Colon (tissue), 2 donors: Measurements from ENCODE around the gene MSH3.
A peak's percentile ranks its signal among the peaks of the same experiment; 100 is the strongest.
"Not testable (repeated sequence)": the region's sequence is repeated elsewhere in the genome, so short reads cannot be mapped to it uniquely, and the experiment has no call there.

ENCODE experiments used
- FAIRE-seq: peaks from 2 replicates; lab custom pipeline; 2012; peaks lifted over from hg19 to GRCh38; lab: Jason Lieb, UNC
- donor health status: control.
- donor health status: control.

MSH3 gene

DNA sequence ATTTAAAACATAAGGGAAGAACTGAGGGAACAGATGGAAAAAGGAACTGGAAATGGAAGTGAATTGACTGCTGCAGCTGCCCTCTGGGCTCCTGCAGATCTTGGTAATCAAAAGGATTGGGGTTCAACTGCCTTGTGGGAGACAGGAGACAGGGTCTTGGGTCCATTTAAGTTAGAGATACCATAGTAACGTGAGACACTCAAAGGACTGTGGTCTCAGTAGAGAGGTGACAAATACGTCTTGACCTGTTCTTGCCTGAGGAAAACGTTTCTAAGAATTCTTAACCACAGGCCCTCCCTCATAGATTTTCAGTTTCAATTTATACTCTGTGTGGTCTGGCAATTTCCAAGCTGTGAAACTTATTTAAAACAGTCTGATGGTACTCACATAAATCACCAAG, 101.2 kb downstream of the MSH3 start:
- FAIRE-seq, result no peak

DNA sequence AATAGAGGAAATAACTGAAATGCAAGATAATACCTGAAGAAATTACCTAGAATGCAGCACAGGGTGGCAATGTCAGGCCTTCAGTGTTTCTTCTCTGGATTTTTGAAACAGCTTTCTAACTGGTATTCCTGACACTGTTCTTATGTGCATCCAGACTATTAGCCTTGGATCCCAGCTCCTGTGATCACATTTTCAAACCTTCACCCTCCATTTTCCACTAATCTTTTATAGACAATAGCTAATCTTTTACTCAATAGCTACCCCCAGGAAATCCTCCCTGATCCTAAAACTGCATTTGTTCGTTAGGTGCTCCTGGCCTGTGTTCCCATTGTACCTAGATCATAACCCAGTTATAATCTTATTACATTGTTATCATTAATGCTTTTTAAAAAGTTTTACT, 101.8 kb downstream of the MSH3 start:
- FAIRE-seq, result no peak

DNA sequence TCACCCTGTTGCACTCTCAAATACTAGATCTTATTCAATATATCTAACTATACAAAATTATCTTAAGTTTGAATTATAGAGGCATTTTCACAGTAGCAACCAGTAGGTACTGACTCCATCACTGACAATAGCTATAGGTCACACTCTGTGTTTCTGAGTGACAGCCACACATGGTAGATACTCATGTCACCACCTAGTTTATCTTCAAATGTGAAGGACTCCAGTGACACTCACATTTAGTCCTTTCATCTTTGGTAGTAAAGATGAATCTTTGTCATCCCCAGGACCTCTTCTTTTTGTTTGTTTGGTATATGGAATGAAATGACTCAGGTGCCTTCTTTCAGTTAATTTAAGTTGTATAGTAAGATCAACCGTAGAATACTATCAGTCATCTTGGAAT, 102.8 kb downstream of the MSH3 start:
- no peak for FAIRE-seq

DNA sequence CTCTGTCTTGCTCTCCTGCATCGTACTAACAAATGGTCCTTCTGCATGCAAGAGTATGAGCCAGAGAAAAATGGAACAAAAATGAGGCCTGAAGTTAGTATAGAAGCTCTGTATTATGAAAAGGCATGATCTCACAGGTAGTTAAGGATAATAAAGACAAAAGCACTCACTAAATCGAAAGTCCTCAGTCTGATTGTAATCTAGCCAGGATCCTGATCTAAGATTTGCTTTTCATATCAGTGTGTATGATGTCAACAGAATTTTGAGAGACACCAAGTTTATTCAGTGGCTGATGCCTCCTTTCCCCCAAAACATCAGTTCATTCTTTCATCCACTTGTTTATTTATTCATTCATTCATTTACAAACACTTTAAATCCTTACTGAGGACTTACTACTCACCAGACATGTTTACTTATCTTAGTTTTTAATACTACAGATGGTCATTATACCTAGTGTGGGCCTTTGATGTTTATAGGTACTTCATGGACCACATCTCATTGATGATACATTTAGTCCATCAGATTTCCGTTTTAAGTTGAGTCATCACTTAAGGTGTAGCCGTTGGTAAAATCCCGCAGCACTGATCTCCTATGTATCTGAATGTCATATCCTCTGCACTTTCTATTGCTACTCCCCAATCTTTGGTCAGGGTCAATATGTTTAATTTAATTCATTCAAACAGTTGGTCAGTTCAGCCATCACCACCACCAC, 105.6 kb downstream of the MSH3 start:
- no peak for FAIRE-seq

DNA sequence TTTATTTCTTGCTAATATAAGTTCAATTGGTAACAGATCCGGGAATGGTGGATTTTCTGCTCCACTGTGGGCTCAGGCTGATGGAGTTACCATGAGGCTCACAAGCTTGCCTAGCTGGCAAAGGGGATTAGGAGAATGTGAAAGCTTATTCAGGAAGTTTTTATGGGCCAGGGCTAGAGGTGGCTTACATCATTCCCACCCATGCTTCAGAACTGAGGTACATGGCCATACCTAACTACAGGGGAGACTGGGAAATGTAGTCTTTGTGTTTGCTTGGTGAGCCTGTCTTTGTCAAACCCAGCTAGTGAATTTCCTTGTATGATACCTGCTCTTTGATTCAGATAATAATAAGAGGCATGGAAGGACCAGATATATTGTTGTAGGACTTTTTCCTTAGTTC, 106.2 kb downstream of the MSH3 start:
- FAIRE-seq, result no peak

DNA sequence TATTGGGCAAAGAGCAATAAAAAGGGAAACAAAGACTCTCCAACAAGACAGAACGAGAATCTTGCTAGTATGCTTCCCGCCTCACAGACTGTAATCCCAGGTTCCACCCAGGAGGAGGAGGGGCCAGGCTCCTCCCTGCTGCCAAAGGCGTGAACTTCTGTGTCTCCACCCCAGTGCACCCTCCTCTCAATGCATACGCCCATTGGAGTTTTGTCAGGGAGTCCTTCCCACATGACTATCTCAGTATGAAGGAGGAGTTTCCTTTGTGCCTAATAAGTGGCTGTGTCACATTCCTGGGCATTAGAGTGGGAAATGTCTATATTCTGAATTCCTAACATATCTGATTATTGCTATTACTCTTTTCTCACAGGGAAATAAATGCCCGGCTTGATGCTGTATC, 106.7 kb downstream of the MSH3 start:
- no peak for FAIRE-seq

DNA sequence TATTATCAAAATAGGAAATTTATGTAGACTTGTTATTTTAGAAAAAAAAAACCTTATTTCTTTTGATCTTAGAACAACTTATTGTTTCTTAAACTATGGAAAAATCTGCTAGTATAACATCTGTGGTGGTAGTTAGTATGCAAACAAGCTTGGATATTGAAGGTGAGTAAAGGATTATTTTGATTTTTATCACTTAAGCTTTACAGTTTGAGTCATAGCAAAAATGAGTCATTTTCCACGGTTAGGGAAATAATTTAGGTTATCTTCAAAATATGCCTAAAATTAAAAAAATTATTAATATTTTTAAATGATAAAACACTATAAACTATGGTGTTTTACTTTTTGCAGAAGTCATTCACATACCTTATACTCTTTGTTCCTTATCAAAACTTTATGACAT, 107.5 kb downstream of the MSH3 start:
- peak; percentile 31 for FAIRE-seq

DNA sequence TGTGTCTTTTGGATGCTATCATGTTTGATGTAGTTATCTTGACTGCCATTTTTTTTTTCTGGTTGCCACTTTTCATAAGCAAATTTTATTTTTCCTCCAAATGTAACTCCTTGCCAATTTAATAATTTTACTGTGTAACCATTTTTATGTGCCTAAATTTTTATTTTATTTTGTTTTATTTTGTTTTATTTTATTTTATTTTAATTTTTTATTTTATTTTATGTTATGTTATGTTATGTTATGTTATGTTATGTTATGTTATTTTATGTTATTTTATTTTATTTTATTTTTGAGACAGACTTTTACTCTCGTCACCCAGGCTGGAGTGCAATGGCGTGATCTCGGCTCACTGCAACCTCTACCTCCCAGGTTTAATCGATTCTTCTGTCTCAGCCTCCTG, 108.1 kb downstream of the MSH3 start:
- FAIRE-seq, result peak; percentile 64

DNA sequence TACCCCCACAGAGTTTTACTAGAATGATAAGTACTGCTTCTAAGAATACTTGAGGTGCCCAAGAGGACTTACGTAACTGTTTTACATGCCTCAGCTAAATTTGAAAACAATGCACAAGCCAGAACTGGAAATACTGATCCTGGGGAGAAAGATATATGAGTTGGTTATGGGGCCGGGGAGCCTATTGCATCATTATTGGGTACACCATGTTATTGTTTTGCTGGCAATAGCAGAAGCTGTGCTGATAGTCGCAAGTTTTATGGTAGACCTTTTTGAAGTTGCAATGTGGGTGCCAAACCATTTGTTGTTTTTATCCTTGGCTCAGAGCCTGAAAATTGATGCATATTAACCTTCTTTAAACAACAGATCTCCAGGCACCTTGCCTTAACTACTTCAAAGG, 108.8 kb downstream of the MSH3 start:
- FAIRE-seq, result no peak

DNA sequence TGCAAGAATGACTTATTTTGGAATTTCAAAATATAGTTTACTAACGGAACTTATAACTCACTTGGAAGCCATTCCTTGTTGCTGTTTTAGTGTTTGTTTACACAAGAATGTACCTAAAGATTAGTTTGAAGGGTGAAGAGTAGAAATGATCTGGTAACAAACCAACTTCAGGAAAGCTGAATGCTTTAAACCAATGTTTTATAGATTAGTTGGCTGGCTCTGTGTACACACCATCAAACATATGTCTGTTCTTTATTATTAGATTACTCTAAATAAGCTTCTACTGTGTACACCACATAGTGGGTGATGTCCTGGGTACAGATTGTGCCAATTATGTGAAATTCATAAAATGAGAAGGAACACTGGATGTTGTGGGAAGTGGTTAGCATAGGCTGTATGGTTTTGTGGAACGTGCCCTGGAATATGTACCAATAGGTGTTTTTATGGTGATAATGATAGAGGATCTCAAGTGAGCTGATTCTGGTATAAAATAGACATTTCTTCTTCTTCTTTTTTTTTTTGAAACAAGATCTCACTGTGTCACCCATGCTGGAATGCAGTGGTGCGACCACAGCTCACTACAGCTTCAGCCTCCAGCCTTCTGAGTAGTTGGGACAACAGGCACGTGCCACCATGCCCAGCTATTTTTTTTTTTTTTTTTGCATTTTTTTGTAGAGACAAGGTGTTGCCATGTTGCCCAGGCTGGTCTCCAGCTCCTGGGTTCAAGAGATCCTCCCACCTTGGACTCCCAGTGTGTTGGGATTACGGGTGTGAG, 109.6 kb downstream of the MSH3 start:
- FAIRE-seq, result no peak

DNA sequence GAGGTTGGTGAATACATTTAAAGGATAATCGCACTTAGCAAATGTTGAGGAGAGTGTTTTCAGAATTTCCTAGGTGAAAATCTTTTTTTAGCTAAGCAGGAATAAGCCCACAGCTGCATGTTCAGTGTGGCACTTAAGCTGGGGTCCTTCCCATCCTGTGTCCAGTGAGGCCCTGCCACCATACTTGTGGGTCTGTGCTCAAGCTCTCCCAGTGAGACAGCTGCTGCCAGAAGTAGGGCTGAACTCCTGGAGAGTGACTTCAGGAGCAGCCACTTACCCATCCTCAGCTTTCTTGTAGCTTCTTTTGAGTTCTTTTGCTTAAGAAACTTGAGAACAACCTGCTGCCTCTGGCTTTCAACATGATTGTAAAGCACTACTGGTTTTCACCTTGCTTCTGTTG, 110.3 kb downstream of the MSH3 start:
- no peak for FAIRE-seq

DNA sequence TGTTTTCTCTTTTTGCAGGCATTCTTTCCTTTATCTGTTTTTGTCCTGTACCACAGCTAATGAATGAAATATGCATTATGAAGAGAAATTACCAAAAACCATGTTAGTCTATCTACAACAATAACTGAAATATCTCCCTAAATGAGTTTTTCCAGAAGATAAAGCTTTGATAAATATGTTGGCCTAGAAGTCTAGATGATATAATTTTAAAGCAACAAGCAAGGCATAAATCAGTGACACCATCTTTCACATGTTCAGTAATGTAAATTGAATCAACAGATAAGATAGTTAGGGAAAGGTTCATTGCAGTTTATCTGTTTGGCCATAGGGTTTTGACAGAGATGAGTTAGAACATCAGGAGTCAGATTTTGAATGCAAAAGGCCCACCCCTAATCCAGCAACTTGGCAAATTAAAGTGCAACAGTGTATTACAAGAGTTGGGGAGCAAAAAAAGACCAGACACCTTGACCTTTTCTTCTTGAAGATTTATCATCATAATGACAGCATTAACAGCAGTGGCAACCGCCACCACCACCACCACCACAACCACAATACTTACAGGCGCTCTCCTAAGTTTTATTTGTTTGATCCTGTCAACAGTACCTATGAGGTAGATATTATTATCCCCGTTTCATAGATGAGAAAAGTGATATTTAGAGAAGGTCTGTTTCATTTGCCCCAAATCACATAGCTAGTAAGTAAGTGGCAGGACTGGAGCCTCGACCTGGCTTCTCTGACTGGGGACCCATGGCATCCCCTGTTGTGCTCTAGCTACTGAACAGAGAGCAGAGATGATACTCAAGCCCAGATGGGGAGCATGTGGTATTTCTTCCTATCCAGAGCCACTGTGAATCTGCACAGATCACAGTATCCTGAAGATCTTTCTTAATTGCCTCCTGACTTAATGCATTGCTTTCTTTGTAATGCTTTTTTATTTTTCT, 123.2 kb downstream of the MSH3 start:
- no peak for FAIRE-seq

DNA sequence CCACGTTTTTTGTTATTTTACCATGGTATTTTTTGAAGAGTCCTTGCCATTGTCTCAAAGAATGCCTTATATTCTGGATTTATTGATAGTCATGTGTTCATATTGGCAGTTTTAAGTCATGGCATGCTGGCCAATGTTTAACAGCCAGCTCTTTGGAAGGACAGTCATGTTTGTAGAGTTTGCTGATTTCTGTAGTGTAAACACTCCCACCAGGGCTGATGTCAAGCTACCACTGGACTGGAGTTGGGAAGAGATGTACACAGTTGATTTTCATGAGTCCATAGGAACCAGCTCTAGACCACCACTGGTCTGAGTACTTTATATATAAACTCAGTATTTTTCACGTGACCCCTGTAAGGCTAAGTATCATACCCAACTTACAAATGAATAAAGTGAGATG, 125.6 kb downstream of the MSH3 start:
- FAIRE-seq, result no peak

DNA sequence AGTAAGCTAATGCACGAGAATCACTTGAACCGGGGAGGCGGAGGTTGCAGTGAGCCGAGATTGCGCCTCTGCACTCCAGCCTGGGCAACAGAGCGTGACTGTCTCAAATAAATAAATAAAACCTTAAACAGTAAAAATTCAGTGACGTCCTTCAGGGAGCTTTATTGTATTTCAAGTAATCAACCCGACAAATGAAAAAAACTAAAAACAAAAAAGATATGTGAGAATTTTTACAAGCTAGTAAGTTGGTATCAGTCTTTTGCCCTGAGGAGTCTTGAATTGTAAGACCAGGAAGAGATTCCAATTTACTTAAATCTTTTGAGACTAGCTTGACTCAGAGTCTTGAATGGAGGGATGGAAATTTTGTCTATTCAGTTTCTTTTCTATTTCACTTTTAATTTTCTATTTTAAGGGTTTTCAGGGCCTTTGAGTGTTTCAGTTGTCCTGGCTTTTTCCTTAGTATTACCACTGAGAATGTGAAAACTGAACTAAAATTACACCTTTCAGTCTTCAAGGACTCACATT, 126.4 kb downstream of the MSH3 start:
- no peak for FAIRE-seq

DNA sequence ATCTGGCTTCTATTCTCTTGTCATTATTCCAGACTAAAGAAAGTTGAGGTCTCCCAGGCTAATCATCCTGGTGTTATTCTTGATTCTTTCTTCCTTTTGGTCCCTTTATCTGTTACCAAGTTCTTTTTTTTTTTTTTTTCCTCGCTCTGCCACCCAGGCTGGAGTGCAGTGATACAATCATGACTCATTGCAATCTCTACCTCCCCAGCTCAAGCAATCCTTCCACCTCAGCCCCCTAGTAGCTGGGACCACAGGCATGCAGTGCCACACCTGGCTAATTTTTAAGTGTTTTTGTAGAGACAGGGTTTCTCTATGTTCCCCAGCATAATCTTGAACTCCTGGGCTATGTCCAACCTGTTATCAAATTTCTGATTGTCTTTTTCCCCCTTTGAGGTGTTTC, 126.9 kb downstream of the MSH3 start:
- FAIRE-seq, result no peak

DNA sequence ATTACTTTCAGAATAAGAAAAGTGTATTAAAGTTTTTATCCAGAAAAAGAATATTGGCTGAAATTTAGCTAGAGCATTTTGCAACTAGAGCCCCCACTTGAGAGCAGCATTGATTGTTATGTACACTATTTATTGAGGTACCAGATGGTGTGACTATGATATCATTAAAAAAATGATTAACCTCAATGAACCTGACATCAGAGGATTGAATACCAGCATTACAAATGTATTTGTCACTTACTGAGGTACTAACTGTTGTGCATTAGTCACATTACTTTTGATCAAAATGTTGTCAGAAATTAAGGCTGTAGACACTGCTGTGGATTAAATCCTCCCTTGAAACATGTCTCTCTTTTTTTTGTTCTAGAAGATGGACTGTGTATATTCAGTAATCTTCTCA, 128.2 kb downstream of the MSH3 start:
- no peak for FAIRE-seq

DNA sequence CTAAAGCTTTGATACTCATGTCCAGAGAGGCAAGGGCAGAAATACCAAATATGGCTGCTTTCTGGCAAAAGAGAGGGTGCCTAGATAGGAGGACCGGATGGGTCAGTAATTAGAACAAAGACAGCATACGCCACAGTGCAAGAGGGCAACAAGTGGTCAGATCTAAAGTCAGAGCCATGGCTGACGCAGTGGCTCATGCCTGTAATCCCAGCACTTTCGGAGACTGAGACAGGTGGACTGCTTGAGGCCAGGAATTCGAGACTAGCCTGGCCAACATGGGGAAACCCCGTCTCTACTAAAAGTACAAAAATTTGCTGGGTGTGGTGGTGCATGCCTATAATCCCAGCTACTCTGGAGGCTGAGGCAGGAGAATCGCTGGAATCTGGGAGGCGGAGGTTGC, 129.3 kb downstream of the MSH3 start:
- FAIRE-seq, result not testable (repeated sequence)

DNA sequence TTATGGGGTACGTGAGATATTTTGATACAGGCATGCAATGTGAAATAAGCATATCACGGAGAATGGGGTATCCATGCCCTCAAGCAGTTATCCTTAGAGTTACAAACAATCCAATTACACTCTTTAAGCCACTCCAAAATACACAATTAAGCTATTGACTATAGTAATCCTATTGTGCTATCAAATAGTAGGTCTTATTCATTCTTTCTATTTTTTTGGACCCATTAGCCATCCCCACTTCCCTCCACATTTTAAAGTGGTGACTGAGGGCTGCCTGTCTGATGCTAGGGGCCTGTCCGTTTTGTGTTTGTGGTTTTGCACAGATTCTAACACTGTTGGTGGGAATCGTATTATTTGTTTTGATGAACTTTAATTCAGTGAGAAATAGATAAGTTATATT, 130.0 kb downstream of the MSH3 start:
- FAIRE-seq, result no peak

DNA sequence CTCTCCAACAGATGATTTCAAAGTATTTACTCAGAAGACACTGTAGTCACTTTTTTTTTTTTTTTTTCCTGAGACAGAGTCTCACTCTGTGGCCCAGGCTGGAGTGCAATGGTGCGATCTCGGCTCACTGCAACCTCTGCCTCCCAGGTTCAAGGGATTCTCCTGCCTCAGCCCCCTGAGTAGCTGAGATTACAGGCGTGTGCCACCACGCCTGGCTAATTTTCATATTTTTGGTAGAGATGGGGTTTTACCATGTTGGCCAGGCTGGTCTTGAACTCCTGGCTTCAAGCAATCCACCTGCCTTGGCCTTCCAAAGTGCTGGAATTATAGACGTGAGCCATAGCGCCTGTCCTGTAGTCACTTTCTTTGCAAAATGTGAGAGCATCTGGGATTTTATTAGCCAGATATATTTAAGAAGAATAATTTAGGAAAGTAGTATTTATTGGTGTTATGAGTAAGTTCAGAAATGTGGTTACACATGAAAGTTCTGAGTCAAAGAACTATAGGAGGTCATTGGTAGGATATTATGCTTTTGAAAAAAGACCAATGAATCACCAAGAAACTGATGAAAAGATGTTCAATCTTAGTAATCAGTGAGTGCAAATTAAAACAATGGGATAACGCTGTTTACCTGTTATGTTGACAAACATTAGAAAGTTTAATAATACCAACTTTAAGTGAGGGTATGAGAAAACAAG, 135.0 kb downstream of the MSH3 start:
- not testable (repeated sequence) for FAIRE-seq

DNA sequence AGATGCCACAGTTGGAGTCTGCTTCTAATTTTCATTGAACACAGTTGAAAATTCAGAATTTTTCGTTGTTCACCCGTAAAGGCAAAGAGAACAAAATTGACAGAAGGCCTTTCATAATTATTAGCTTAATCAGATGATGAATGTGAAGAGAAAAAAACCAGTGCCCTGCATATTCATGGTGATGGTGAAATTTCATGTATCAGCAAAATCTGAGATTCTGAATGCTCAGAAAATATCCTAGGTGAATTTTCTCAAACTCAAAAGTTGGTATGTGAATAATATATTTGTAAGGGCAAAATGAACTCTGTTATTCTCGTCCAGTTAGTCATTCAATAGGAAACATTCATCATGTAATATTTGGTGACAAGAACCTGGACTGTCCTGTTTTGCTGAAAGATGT, 136.2 kb downstream of the MSH3 start:
- no peak for FAIRE-seq

DNA sequence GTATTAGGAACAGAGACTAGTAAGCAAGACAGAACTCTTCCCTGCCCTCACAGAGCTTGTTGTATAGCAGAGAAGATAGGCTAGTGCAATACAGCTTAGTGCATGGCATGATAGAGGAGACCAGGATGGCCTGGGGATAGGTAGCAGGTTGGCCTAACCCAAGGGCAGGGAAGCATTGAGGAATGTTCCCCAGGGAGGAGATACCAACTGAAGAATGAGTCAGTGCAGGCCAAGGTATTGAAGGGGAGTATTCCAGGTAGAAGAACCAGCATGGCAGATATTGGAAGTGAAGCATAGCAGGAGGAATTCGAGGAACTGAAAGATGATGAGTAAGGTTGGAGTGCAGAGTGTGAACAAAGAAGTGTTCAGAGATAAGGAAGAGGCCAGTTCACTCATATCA, 138.9 kb downstream of the MSH3 start:
- no peak for FAIRE-seq

DNA sequence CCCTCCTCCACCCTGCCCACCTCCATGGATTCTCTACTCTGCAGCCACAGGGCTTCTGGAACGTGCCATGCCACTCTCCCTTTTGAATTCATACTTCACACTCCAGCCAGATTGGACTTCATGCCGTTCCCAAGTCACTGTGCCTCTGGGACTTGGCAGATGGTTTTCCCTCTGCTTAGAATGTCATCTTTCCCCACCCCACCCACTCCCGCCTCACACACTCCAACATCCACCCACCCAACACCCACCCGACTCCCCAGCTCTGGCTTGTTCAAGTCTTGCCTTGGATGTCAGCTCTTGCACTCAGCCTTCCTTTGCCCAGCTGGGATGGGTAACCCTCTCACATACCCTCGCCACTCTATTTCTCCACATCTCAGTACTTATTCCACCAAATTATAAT, 142.4 kb downstream of the MSH3 start:
- no peak for FAIRE-seq
